ENCODE data around the gene ADGRV1.
"Not testable (repeated sequence)": the region's sequence is repeated elsewhere in the genome, so short reads cannot be mapped to it uniquely, and the experiment has no call there.

The ADGRV1 gene

DNA sequence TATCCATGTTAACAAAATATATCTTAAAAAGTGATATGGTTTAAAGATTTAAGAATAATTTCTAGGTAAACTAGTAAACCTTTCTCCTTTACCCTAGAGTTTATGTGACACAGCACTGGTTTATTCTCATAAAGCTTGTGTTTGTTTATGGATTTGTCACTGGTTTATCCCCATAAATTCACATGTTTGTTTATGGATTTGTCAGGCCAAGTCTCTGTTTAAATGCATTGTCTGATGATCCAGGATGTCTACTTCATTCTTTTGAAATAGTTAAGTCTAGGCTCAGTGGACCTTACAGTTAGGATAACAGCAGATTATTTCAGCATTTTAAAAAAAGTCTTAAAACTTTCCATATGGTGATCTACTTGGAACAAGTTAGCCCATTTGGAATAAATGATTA, 490.5 kb downstream of the ADGRV1 start:
- no peak for DNase-seq

DNA sequence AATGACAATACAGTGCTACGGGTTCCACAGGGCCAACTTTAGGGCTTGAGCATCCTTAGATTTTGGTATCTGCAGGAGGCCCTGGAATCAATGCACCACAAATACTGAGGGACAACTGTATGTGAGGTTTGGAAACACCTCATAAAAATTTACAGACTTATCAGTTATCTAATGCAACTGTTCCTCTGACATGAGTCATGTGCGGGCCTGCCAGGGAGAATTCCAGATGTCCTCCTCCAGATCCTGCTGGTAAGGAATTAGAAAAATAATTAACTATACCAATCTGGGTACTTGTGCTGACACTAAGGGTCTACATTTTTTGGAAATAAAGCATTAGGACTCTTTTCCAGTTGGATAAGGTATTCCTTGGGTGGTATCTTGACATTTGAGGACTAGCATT, 491.2 kb downstream of the ADGRV1 start:
- no peak for DNase-seq

DNA sequence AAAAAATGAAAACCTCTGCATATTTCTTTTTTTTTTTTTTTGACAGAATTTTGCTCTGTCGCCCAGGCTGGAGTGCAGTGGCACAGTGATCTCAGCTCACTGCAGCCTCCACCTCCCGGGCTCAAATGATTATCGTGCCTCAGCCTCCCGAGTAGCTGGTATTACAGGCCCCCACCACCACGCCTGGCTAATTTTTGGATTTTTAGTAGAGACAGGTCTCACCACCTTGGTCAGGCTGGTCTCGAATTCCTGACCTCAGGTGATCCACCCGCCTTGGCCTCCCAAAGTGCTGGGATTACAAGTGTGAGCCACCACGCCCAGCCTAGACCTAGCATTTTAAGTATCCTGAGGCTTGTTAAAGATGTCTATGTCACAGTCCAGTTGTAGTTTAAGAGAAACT, 493.8 kb downstream of the ADGRV1 start:
- DNase-seq: not testable (repeated sequence)

DNA sequence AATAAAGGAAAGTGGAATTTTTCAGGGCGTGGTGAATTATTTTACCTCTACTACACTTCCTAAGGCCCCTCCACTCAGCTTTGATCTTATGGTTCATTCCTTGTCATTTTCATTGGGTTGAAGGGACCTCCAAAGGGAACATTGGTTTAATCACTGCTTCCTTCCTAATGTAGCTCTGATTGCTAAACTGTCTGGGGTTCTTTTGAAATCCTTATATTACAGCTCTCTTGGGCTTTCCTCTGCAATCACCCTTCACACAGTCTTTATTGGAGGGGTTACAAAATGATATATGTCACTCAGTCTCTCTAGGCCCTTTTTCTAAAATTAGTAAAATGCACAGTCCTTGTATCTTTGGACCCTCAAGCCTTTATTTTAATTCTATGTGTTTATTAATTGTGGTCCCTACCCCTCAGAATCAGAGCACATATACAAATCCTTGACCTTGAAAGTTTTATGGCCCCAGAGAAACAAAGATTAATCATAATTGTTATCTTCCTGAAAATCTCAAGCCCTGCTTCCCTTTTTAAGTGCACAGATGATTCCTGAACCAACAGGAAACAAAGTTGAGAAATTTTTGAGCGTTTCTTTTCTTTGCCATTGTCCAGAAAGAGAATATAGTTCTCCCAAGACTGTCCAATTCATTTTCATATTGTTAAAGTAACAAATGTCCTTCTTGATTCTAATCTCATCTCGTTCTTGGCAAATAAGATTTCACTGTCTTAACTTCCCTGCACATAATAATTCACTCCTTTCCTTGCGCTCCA, 494.6 kb downstream of the ADGRV1 start:
- DNase-seq: peak; percentile 93 to 96

DNA sequence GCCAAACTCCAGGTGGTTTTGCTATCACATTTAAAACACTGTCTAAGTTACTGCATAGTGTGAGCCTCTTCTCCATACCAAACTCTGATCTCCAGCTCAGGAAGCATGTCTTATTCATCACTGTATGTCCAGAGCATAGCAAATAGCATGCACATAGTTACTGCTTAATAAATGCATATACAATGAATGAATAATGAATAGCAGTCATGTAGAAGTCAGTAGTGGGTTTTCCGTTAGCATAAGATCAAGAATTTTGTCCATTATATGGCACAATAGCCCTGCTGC, 495.1 kb downstream of the ADGRV1 start:
- DNase-seq: peak in 1 of 2 donors; percentile 38

DNA sequence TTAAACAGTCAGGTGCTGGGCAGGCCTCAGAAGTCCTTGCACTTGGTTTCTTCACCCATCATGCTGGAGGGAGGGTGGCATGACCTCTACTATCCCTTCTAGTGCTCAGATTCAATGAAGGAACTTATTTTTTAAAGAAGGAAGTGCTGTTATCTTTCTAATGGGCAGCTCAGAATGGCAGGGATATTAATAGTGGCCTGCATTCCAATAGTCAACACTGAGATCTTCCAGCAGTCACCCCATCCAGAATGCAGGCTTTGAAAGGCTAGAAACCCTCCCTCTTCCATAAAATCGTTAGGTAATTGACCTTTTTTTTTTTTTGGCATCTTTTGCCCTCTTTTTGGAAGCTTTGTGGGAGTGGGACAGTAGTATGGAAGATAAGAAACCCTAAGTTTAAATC, 499.6 kb downstream of the ADGRV1 start:
- peak in 1 of 2 donors; percentile 45 for DNase-seq

DNA sequence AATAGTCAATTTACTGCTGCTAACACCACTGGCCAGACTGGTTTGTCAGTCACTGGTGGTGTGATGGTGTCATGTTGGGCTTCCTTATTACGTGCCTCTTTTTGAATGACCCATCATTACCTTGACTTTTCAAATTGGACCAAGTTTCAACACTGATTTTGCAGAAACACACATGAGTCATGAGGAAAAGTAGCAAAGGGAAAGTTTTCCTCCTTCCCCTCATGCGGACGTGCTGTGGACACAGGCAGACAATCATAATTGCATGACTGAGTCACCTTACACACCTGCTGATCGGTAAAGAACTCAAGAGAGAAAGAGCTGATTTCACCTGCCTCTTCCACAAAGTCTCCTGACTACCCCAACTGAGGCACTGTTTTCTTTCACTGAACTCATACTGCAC, 500.0 kb downstream of the ADGRV1 start:
- DNase-seq: peak; percentile 88 to 94

DNA sequence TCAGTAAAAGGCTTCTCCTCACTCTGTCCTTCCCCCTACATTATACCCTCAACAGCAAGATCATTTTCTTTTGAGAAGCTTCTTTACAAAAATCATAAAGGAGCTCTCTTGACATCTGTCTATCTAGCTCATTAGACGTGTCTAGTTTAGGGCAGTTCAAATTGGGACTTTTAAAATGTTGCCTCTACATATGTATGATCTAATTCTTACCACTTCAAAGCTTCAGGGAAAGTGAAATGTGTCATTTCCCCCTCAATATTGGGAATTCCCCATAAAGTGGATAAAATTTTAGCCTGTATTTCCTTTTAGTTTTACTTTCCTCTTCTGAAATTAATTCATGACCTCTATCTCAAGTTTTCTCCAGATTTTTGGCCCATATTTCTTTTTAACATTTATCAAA, 500.8 kb downstream of the ADGRV1 start:
- DNase-seq: peak; percentile 89 to 92

DNA sequence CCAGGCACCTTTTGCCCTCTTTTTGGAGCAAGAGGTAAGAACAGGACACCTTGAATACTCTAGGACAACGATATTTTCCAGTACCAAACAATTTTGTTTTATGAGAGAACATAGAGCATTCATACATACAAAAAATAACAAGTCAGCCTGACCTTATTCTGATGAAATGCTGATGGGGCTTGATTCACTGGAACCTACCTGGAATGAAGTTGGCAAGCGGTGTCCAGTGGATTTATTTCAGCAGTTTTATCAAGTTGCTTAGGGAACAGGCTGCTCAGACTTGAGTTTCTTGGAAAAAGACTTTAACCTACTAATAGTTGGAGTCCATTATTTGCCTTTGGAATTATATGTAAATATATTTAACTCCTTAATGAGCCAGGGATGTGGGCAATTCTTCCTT, 502.5 kb downstream of the ADGRV1 start:
- no peak for DNase-seq

DNA sequence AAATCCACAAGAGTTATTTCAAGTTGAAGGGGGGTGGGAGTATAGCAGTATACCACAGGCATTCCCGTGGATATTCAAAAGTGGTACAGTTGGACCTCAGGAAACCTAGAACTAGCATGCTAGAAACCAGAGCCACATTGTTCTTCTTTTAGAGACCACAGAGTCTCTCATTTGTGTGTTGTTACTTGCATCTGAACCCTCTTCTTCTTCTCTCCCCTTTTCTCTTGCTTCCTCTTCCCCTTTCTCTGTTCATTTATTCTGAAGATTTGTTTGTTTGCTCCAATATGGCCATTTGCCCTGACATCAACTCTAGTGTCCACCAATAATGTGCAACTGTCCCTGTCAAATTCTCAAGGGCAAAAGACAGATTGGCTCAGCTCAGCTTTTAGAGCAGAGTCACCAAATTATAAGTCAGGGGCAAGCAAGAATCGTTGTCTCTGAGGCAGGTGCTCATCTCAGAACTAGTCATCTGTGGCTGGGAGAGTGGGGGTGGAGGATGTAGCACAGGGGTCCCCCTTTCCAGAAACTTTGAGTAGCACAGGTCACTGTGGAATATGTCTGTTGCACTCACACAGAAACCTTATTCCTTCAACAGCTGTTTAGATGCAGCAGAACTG, 503.5 kb downstream of the ADGRV1 start:
- no peak for DNase-seq

DNA sequence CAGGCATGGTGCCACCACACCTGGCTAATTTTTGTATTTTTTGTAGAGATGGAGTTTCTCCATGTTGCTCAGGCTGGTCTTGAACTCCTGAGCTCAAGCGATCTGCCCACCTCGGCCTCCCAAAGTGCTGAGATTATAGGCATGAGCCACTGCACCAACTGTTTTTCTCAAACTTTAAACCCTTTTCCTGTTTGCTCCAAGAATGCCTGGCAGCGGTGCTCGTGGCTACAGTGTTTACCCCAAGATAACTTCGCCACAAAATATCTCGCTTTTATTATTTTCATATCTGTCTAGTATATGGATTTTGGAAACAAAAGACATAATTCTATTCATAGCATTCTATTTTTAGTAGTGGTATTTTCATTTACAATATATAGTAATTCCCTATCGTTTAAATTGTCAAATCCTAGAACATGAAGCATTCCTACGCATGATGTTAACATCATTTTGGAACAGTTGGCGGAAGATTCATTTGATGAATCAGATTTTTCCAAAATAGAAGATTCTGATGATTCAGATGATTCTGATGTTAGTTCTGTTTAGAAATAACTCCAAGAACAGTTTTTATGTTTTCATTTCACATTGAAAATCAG, 504.6 kb downstream of the ADGRV1 start:
- DNase-seq: not testable (repeated sequence)

DNA sequence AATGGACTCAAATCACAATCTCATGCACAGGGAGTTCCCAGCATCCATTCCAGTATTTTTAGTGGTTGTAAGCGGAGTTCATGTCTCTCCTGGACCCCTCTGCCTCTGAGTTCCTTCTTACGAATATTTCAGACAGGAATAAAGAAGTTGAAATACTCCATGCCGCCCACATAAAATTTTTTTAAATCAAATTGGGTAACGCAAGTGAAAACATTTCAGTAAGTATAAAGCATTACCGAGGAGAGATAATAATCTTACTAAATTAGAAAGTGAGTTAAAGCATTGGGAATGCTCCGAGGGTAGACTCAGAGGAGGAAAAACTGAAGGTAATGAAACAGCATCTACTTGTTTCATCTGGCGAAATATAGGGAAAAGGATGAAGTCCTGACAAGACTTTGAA, 506.9 kb downstream of the ADGRV1 start:
- DNase-seq: peak; percentile 69 to 73

DNA sequence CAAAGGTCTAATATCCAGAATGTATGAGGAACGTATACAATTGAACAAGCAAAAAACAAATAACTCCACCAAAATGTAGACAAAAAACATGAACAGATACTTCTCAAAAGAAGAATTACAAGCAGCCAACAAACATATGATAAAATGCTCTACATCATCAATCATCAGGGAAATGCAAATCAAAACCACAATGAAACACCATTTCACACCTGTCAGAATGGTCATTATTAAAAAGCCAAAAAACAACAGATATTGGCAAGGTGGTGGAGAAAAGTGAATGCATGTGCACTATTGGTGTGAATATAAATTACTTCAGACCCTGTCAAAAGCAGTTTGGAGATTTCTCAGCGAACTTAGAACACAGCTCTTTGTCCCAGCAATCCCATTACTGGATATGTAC, 510.8 kb downstream of the ADGRV1 start:
- DNase-seq: no peak

DNA sequence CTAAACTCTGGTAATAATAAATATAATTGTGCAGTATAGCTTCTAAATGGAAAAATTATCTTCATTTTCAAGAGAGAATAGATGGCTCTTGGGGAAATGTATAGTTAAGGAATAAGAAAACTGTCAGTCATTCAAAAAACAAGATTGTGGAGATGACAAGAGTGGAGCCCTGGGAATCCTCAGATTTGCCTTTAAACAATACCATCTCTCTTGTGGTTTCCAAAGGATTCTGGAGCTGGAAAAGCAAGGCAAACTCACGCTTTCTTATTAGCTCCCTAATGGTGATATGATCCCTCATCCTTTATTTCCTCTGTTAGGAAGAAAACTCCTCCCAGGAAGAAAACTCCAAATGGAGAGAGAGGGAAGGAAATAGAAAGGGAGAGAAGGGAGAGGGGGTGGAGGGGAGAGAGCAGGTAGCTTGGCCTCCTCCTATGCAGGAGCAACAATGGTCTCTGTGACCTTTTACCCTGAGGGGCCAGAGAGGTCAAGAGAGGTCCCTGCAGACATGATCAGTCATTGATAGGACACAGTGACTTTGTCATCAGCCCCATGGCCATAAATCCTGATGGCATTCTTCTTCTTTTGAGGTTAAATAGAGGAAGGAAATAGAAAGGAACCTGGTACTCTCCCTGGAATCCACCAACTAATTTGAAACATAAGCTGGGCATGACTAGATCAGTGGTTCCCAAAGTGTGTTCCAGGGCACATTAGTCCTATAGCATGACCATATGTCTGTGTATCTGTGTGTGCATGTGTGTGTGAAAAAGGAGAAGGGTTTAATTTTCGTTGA, 512.4 kb downstream of the ADGRV1 start:
- DNase-seq: peak; percentile 65 to 86

DNA sequence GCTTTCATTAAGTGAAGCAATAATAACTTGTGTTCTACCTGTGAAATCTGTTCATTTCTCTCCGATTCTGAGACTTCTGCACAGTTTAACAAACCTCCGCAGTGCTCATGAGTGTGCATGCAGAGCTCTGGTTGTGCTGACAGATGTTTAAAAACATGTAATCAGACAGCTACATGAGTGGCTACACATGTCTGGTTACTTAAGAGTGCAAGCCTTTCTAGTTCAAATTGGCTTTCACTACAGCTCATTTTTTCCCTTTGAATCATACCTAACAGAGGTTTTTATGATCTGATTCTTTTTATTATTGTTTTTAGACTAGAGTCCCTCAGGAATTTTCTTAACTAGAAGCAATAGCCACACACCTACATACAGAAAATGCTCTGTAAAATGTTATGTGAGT, 514.3 kb downstream of the ADGRV1 start:
- DNase-seq: no peak

DNA sequence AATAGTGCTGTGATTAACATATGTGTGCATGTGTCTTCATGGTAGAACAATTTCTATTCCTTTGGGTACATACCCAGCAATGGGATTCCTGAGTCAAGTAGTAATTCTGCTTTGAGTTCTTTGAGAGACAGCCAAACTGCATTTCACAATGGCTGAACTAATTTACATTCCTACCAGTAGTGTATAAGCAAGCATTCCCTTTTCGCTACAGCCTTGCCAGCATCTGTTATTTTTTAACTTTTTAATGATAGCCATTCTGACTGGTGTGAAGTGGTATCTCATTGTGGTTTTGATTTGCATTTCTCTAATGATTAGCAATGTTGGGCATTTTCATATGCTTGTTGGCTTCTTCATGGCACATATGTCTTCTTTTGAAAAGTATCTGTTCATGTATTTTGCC, 516.0 kb downstream of the ADGRV1 start:
- no peak for DNase-seq

DNA sequence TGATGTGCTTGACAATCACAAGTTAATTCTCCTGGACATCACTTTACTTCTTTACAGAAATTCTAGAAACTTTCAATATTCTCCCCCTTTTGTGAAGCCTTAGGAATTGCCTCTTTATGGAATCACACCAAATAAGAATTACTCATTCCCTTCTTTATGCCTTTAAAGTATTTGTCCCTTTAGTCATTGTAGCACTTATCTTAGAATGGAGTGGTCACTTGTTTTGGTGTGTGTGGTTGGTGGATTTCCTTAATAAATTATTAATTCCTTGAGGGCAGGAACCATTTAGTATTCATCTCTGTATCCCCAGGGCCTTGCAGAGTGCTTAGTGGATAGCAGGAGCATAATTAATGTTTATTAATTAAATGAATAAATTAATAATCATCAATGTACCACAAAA, 517.5 kb downstream of the ADGRV1 start:
- DNase-seq: no peak

DNA sequence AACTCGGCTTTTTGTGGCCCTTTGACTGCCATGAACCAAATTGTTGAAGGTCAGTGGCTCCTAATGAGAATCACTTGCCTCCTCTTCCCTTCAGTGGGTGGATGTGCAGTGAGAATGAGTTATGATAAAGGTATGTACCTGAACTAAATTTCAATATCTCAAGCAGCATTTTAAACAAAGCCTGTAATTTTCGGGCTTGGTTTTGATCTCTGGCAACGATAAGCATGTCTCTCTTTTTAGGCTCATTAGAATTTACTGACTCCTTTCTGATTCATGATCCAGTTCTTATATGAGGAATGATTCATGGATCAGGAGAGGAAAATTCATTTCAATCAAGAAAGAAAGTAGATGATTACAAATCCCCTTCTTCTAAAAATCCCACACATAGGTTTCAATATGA, 519.0 kb downstream of the ADGRV1 start:
- DNase-seq: no peak

DNA sequence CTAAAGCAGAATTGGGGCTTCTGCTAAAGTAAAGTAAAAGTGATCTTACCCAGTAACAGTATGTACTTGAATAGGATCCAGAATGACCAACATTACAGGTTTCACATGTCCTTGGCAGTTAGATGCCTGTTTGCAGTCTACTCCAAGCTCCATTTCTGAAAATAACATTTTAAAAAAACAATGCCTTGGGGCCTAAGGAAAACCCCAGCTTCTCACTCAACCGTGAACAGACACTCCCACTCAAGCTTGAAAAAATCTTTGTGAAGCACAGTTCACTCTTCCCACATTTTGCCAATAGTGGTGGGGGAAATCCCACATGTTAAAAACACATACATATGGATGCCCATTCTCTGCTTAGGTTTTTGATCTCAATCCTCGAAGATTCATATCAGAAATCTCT, 520.4 kb downstream of the ADGRV1 start:
- peak; percentile 68 to 90 for DNase-seq

DNA sequence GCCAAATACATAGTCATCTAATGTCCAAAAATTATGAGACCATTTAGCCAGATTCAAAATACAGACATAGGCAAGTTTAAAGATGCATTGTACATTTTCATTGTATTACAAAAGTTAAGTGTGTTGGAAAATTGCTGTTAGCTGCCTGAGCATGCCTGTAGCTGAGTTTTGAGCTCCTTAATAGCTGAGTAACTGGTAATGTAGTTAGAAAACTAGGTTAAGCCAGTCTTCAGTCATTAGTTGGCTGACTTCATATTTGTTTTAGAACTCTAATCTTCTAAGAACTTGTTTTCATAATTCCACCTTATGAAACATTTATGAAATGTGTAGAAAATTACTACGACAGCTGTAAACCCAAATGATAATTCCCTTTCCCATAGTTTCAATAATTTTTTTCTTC, 531.2 kb downstream of the ADGRV1 start:
- DNase-seq: no peak

DNA sequence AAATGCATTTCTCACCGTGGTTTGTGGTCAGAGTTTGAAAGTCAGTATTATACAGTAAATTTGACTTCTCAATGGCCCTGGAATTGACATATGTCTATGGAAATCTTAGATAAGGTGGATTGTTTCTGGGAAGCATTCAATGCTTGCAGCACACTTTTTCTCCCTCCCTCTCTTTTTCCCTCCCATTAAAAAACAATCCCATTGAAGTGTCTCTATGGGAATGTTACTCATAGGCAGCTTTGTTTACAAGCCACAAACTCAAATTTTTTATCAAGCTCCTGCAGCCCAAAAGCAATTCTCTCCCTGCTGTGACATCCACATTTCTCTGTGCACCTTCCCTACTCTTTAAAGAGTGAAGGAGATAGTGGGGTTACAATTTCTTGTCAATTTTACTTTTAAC, 532.4 kb downstream of the ADGRV1 start:
- DNase-seq: no peak

DNA sequence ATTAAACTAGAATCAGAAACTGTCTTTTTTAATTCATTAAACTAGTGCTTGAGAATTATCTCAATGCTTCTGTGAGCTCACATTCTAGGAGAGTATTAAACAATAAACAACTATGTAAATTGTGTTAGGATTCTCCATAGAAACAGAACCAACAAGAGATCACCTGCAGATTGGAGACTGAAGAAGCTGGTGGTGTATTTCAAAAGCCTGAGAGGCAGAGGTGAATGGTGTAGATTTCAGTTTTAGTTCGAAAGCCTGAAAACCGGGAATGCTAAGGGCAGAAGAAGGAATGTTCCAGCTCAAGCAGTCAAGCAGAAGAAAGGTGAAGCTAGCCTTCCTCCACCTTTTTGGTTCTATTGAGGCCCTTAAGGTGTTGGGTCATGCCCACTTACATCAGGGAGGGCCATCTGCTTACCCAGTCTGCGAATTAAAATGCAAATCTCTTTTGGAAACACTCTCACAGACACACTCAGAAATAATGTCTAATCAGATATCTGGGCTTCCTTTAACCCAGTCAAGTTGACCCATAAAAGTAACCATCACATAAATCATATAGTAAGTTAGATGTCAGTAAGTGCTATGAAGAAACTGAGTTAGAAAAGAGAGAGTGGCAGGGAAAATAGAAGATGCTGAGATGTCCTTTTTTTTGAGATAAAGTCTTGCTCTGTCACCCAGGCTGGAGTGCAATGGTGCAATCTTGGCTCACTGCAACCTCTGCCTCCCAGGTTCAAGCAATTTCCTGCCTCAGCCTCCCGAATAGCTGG, 533.1 kb downstream of the ADGRV1 start:
- no peak for DNase-seq
